SK-N-SH (cell line): ENCODE data around the gene PFKFB1. TPM values are rescaled to one million over a fixed set of nuclear protein-coding genes. Genes with fewer than 3 reads are reported as not detected.

Experiments
- CTCF ChIA-PET: fragments of 300-600, 350-600 bp; formaldehyde crosslinking; extraction: SDS; loops from one replicate; lab custom pipeline; 2021; lab: Yijun Ruan, JAX
- POLR2A ChIA-PET: fragments of 350-600 bp; sonication (Branson Sonifier 250); formaldehyde crosslinking; extraction: SDS; loops from one replicate; lab custom pipeline; 2020; ENCODE audit warnings: antibody characterized with exemption, inconsistent platforms; lab: Yijun Ruan, JAX
- DNase-seq: peaks from one replicate; pipeline ENCODE4 v3.0.0; 2012
- H2AFZ ChIP-seq: fragments of 200-600 bp; sonication (generic); 2 replicates; pipeline ENCODE4 v1.8.1; 2016; ENCODE audit warnings: antibody characterized with exemption, mild to moderate bottlenecking, low read depth
- H3F3A ChIP-seq: fragments of 200-600 bp; sonication (generic); replicated peaks from 2 replicates; pipeline ENCODE3; 2016; ENCODE audit warnings: antibody characterized with exemption, mild to moderate bottlenecking; ENCODE audit not compliant: insufficient read depth
- H3K27ac ChIP-seq, 2 experiments: fragments of 200-500 bp in 1 of 2; fragments of 200-600 bp in 1 of 2; sonication (Bioruptor generic) in 1 of 2; sonication (generic), shearing (Covaris generic) in 1 of 2; 2 replicates each; pipeline versions ENCODE4 v1.5.1 to v1.6.1; 2014 to 2016; ENCODE audit warnings: low read depth in 2 of 2, inconsistent platforms in 1 of 2, low read length in 1 of 2, mild to moderate bottlenecking in 1 of 2, mixed read lengths in 1 of 2
- H3K27me3 ChIP-seq: fragments of 200-600 bp; sonication (generic), shearing (Covaris generic); 2 replicates; pipeline ENCODE4 v1.6.1; 2016; ENCODE audit warnings: mixed run types; ENCODE audit not compliant: insufficient read depth
- H3K36me3 ChIP-seq, 2 experiments: fragments of 200-500 bp in 1 of 2; fragments of 200-600 bp in 1 of 2; sonication (Bioruptor generic) in 1 of 2; sonication (generic) in 1 of 2; replicated peaks in 1 of 2; 2 replicates each; pipeline versions ENCODE3 to v1.5.1; 2014 to 2016; ENCODE audit warnings: low read length in 1 of 2, mild to moderate bottlenecking in 1 of 2; ENCODE audit not compliant: insufficient read depth in 2 of 2, control insufficient read depth in 1 of 2
- H3K4me1 ChIP-seq, 2 experiments: fragments of 200-500 bp in 1 of 2; fragments of 200-600 bp in 1 of 2; sonication (Bioruptor generic) in 1 of 2; sonication (generic), shearing (Covaris generic) in 1 of 2; 2 replicates each; pipeline versions ENCODE4 v1.5.1 to v1.6.1; 2014 to 2016; ENCODE audit warnings: low read depth in 1 of 2, low read length in 1 of 2, mixed run types in 1 of 2; ENCODE audit not compliant: insufficient read depth in 2 of 2, control insufficient read depth in 1 of 2
- H3K4me2 ChIP-seq: fragments of 200-600 bp; sonication (generic), shearing (Covaris generic); 2 replicates; pipeline ENCODE4 v1.6.1; 2017; ENCODE audit warnings: mixed run types
- H3K4me3 ChIP-seq, 2 experiments: fragments of 200-500 bp in 1 of 2; fragments of 200-600 bp in 1 of 2; sonication (Bioruptor generic) in 1 of 2; sonication (generic), shearing (Covaris generic) in 1 of 2; 2 replicates each; pipeline versions ENCODE4 v1.5.1 to v1.8.1; 2014 to 2016; ENCODE audit warnings: low read depth in 2 of 2, inconsistent platforms in 1 of 2, low read length in 1 of 2, mild to moderate bottlenecking in 1 of 2, mixed read lengths in 1 of 2, moderate library complexity in 1 of 2
- H3K79me2 ChIP-seq: fragments of 200-600 bp; sonication (generic); 2 replicates; pipeline ENCODE4 v1.8.1; 2017; ENCODE audit warnings: mild to moderate bottlenecking; ENCODE audit not compliant: insufficient read depth
- H3K9ac ChIP-seq: fragments of 200-600 bp; sonication (generic); 2 replicates; pipeline ENCODE4 v1.6.1; 2017; ENCODE audit warnings: mixed run types
- H3K9me2 ChIP-seq: fragments of 200-600 bp; sonication (generic); 2 replicates; pipeline ENCODE4 v1.6.1; 2017; ENCODE audit warnings: mixed run types
- H3K9me3 ChIP-seq: fragments of 200-600 bp; sonication (generic); 2 replicates; pipeline ENCODE4 v1.6.1; 2017; ENCODE audit warnings: mixed run types, mild to moderate bottlenecking, moderate library complexity
- H4K20me1 ChIP-seq: fragments of 200-600 bp; sonication (generic); 2 replicates; pipeline ENCODE4 v1.6.1; 2017; ENCODE audit warnings: mild to moderate bottlenecking, mixed run types; ENCODE audit not compliant: insufficient read depth
- CHD2 ChIP-seq: fragments of 150-350 bp; IDR thresholded peaks from 2 replicates; pipeline ENCODE4 v1.6.1; 2018; ENCODE audit warnings: low read length; ENCODE audit not compliant: partially characterized antibody
- ELF1 ChIP-seq: IDR thresholded peaks from 2 replicates; pipeline ENCODE4 v1.4.0; 2012
- FOSL2 ChIP-seq: IDR thresholded peaks from 2 replicates; pipeline ENCODE4 v1.4.0; 2012; ENCODE audit warnings: low read depth, mild to moderate bottlenecking, moderate library complexity, borderline replicate concordance
- FOXJ3 ChIP-seq: sonication (generic); formaldehyde crosslinking; IDR thresholded peaks from 2 replicates; pipeline ENCODE4 v1.5.1; 2020; ENCODE audit warnings: mild to moderate bottlenecking, missing genetic modification reagents
- FOXM1 ChIP-seq: IDR thresholded peaks from 2 replicates; pipeline ENCODE4 v1.4.0; 2012; ENCODE audit warnings: low read depth, mild to moderate bottlenecking
- GABPA ChIP-seq: IDR thresholded peaks from 2 replicates; pipeline ENCODE4 v1.4.0; 2012; ENCODE audit warnings: low read depth, mild to moderate bottlenecking
- POLR2AphosphoS5 ChIP-seq: IDR thresholded peaks from 2 replicates; pipeline ENCODE4 v1.6.1; 2012; ENCODE audit warnings: low read depth, low read length
- RAD21 ChIP-seq: IDR thresholded peaks from 2 replicates; pipeline ENCODE4 v1.6.1; 2012; ENCODE audit warnings: mild to moderate bottlenecking, low read length
- RFX5 ChIP-seq: IDR thresholded peaks from 2 replicates; pipeline ENCODE4 v1.6.1; 2012; ENCODE audit warnings: mild to moderate bottlenecking, improper control_type of control experiment, low read length
- RXRA ChIP-seq: IDR thresholded peaks from 2 replicates; pipeline ENCODE4 v1.4.0; 2012; ENCODE audit warnings: low read depth, mild to moderate bottlenecking, borderline replicate concordance
- SIN3A ChIP-seq: IDR thresholded peaks from 2 replicates; pipeline ENCODE4 v1.6.1; 2012; ENCODE audit warnings: low read depth, mild to moderate bottlenecking, low read length, moderate library complexity, borderline replicate concordance
- SMC3 ChIP-seq: IDR thresholded peaks from 2 replicates; pipeline ENCODE4 v1.6.1; 2012; ENCODE audit warnings: low read depth, low read length, improper control_type of control experiment
- TAF1 ChIP-seq: IDR thresholded peaks from 2 replicates; pipeline ENCODE4 v1.6.1; 2012; ENCODE audit warnings: low read depth, mild to moderate bottlenecking, low read length, moderate library complexity, borderline replicate concordance
- TCF12 ChIP-seq: IDR thresholded peaks from 2 replicates; pipeline ENCODE4 v1.4.0; 2012
- YY1 ChIP-seq: IDR thresholded peaks from 2 replicates; pipeline ENCODE4 v1.4.0; 2012; ENCODE audit warnings: low read depth, mild to moderate bottlenecking
- WGBS: methylation state at CpG from one replicate; pipeline ENCODE4 v1.1.6; 2017; ENCODE audit warnings: low lambda C conversion rate; 5-methylcytosine and 5-hydroxymethylcytosine counted together
- polyA plus RNA-seq, 3 experiments: library from polyadenylated mRNA; depleted of rRNA; stranded (reverse); fragments of >200 nt; gene quantifications; 2 replicates each; pipeline ENCODE4 v1.2.3, GENCODE V29; 2012
- TF ChIP-seq, protein P1 (sequence below): fragments of 150-350 bp; IDR thresholded peaks from 2 replicates; pipeline ENCODE4 v1.6.1; 2017; ENCODE audit warnings: antibody characterized with exemption, low read length, low read depth, borderline replicate concordance
- TF ChIP-seq, protein P2 (sequence below): IDR thresholded peaks from 2 replicates; pipeline ENCODE4; 2012
- TF ChIP-seq, protein P3 (sequence below): IDR thresholded peaks from 2 replicates; pipeline ENCODE4 v1.4.0; 2012; ENCODE audit warnings: low read depth, borderline replicate concordance
- TF ChIP-seq, protein P4 (sequence below): IDR thresholded peaks from 2 replicates; pipeline ENCODE4 v1.4.0; 2012; ENCODE audit warnings: low read depth, borderline replicate concordance

Gene PFKFB1
- polyA plus RNA-seq, 1 of the 3 experiments (the other 2 are of a cell fraction), result 0.12 TPM

DNA sequence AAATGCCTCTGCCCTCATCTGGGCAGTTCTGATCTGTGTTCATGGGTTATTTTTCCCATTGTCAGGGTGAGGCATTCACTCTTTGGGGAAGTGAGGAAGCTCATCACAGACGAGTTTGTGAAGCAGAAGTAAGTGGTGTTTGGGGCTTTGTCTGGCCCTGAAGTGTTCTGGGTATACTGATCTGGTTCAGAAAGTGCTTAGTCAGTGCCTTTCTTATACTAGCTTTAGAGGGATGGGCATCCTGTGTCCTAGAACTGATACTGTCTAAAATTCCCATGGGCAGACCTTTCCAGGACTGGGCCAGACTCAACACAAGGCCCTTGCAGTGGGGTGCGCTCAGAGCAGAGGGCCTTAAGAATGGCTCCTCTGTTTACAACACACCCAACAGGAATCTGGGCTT lies 67.0 kb downstream of the PFKFB1 start:
- TF ChIP-seq, protein P1, sequence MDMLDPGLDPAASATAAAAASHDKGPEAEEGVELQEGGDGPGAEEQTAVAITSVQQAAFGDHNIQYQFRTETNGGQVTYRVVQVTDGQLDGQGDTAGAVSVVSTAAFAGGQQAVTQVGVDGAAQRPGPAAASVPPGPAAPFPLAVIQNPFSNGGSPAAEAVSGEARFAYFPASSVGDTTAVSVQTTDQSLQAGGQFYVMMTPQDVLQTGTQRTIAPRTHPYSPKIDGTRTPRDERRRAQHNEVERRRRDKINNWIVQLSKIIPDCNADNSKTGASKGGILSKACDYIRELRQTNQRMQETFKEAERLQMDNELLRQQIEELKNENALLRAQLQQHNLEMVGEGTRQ, result no peak
- no peak for TF ChIP-seq SMC3
- TF ChIP-seq, protein P2, sequence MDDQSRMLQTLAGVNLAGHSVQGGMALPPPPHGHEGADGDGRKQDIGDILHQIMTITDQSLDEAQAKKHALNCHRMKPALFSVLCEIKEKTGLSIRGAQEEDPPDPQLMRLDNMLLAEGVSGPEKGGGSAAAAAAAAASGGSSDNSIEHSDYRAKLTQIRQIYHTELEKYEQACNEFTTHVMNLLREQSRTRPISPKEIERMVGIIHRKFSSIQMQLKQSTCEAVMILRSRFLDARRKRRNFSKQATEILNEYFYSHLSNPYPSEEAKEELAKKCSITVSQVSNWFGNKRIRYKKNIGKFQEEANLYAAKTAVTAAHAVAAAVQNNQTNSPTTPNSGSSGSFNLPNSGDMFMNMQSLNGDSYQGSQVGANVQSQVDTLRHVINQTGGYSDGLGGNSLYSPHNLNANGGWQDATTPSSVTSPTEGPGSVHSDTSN, result no peak
- DNase-seq, result peak; percentile 0
- Histone ChIP-seq H3K79me2 (no peaks in the 10 kb centered on the region), H3K9ac (no peak overlapping the region), H3F3A (no peaks in the 10 kb centered on the region), H3K36me3 (peaks cover 6 to 40% of the 10 kb centered on the region in 2 experiments), H3K4me3 (no peak overlapping the region), H3K9me3 (no peaks in the 10 kb centered on the region), H3K27me3 (no peaks in the 10 kb centered on the region), H3K4me1 (peaks cover 0 to 5% of the 10 kb centered on the region in 2 experiments; a peak in 1 of 4 replicates), H4K20me1 (no peaks in the 10 kb centered on the region), H3K27ac (no peak overlapping the region), H3K9me2 (no peaks in the 10 kb centered on the region), H2AFZ (no peak overlapping the region), H3K4me2 (no peak overlapping the region)
- ChIA-PET POLR2A (no interaction called here), CTCF (no interaction called here)
- WGBS, result 31% methylated on average over 1 of the region's 2 CpGs

DNA sequence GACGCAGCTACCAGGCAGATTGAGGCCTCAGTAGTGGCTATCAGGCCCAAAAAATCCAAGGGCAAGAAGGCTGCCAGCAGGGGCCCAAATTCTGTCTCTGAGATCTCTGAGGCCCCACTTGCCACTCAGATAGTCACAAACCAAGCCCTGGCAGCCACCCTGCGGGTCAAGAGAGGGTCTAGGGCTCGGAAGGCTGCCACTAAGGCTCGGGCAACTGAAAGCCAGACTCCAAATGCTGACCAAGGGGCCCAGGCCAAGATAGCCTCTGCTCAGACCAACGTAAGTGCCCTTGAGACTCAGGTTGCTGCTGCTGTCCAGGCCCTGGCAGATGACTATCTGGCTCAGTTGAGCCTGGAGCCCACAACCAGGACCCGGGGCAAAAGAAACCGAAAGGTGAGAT lies 70.6 kb downstream of the PFKFB1 start:
- ChIA-PET POLR2A (no interaction called here), CTCF (no interaction called here)
- no peak overlapping the region for H3K27ac ChIP-seq

More for the DNA sequence above, 70.6 kb downstream of the PFKFB1 start:
- H2AFZ ChIP-seq, result no peak overlapping the region
- no peak for DNase-seq
- TF ChIP-seq SMC3 (no peak), RAD21 (no peak), TCF12 (no peak), SIN3A (no peak), TAF1 (no peak), GABPA (no peak), RFX5 (no peak), FOXJ3 (no peak), RXRA (no peak), ELF1 (no peak), FOSL2 (no peak), YY1 (no peak), FOXM1 (no peak), POLR2AphosphoS5 (no peak), CHD2 (no peak)
- TF ChIP-seq, protein P1, result no peak
- TF ChIP-seq, protein P2, result no peak
- TF ChIP-seq, protein P3, sequence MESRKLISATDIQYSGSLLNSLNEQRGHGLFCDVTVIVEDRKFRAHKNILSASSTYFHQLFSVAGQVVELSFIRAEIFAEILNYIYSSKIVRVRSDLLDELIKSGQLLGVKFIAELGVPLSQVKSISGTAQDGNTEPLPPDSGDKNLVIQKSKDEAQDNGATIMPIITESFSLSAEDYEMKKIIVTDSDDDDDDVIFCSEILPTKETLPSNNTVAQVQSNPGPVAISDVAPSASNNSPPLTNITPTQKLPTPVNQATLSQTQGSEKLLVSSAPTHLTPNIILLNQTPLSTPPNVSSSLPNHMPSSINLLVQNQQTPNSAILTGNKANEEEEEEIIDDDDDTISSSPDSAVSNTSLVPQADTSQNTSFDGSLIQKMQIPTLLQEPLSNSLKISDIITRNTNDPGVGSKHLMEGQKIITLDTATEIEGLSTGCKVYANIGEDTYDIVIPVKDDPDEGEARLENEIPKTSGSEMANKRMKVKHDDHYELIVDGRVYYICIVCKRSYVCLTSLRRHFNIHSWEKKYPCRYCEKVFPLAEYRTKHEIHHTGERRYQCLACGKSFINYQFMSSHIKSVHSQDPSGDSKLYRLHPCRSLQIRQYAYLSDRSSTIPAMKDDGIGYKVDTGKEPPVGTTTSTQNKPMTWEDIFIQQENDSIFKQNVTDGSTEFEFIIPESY, result no peak
- TF ChIP-seq, protein P4, sequence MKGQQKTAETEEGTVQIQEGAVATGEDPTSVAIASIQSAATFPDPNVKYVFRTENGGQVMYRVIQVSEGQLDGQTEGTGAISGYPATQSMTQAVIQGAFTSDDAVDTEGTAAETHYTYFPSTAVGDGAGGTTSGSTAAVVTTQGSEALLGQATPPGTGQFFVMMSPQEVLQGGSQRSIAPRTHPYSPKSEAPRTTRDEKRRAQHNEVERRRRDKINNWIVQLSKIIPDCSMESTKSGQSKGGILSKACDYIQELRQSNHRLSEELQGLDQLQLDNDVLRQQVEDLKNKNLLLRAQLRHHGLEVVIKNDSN, result no peak
- TF ChIP-seq, all 33 proteins: peak for 0
- Histone ChIP-seq H3K79me2 (no peaks in the 10 kb centered on the region), H3F3A (no peaks in the 10 kb centered on the region), H4K20me1 (no peaks in the 10 kb centered on the region), H3K36me3 (peaks cover 5 to 22% of the 10 kb centered on the region in 2 experiments), H3K4me1 (peaks cover 0 to 6% of the 10 kb centered on the region in 2 experiments; a peak in 1 of 4 replicates), H3K27me3 (no peaks in the 10 kb centered on the region), H3K9me2 (no peaks in the 10 kb centered on the region), H3K9me3 (no peaks in the 10 kb centered on the region), H3K4me2 (no peak overlapping the region), H3K4me3 (no peak overlapping the region), H3K9ac (no peak overlapping the region)
- WGBS, result 49% methylated on average over 4 of the region's 7 CpGs
